ACC112 (cell line): ENCODE measurements around the gene LARGE1.

Experiments
- H2AFZ ChIP-seq: fragments of 200-600 bp; sonication (generic); one replicate; pipeline ENCODE4 v1.6.0; 2017; ENCODE audit warnings: antibody characterized with exemption, low read length; ENCODE audit not compliant: unreplicated experiment
- H3K27ac ChIP-seq: fragments of 200-600 bp; sonication (generic); 2 replicates; pipeline ENCODE4 v1.5.1; 2014; ENCODE audit warnings: low read depth, mild to moderate bottlenecking, antibody characterized with exemption, low read length, moderate library complexity
- H3K27me3 ChIP-seq: fragments of 200-600 bp; sonication (generic); 2 replicates; pipeline ENCODE4 v1.6.1; 2014; ENCODE audit warnings: mild to moderate bottlenecking, antibody characterized with exemption, low read length, moderate library complexity, mixed read lengths; ENCODE audit not compliant: insufficient read depth
- H3K36me3 ChIP-seq: fragments of 200-600 bp; sonication (generic); 2 replicates; pipeline ENCODE4 v1.6.1; 2016; ENCODE audit warnings: mild to moderate bottlenecking, antibody characterized with exemption, low read length, moderate library complexity, mixed read lengths; ENCODE audit not compliant: insufficient read depth
- H3K4me1 ChIP-seq: fragments of 200-600 bp; sonication (generic); one replicate; pipeline ENCODE4 v1.6.1; 2016; ENCODE audit warnings: low read length, mixed read lengths; ENCODE audit not compliant: insufficient read depth, unreplicated experiment, control insufficient read depth
- H3K4me3 ChIP-seq: fragments of 200-600 bp; sonication (generic); 2 replicates; pipeline ENCODE4 v1.5.1; 2014; ENCODE audit warnings: mild to moderate bottlenecking, low read depth, low read length
- H3K79me2 ChIP-seq: fragments of 200-600 bp; sonication (generic); one replicate; pipeline ENCODE4 v1.6.0; 2016; ENCODE audit warnings: low read length; ENCODE audit not compliant: control insufficient read depth, unreplicated experiment, insufficient read depth

LARGE1 gene

DNA sequence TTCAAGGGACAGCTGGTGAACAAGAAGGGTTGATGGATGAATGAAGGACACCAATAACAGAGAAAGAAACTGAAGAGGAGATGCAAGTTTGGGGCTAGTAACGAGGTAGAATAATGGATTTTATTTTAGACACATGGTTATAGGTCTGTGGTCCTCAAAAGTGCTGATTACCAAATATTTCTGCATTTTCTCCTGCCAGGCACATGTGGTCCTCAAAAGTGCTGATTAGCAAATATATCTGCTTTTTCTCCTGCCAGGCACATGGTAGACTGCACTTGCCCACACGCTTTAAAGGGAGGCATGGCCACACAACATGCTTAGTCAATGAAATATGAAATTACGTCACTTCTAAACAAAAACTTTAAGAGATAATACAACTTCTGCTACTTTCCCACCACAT is 489.0 kb downstream of the LARGE1 start:
- no peaks in the 10 kb centered on the region for H3K4me1 ChIP-seq
- no peak overlapping the region for H2AFZ ChIP-seq
- no peaks in the 10 kb centered on the region for H3K27me3 ChIP-seq
- no peak overlapping the region for H3K27ac ChIP-seq
- H3K79me2 ChIP-seq, result no peaks in the 10 kb centered on the region
- no peaks in the 10 kb centered on the region for H3K36me3 ChIP-seq
- no peak overlapping the region for H3K4me3 ChIP-seq

DNA sequence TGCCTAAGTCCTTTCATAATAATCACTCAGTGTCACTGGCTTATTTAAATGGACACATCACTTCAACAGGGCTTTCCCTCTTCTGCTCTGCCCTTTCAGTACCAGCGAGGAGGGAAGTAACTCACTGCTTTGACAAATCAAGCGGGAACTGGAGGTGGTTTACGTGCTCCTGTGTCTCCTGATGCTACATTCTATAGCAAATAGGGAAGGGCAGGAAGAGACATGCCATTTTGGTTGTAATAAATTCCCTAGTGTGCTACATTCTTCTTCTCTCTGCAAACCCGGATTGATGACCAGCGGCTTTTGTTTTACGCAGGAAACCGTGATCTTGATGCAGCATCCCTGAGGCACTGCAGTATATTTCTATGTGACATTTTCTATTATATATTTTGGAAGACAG is 491.0 kb downstream of the LARGE1 start:
- H3K27me3 ChIP-seq, result no peaks in the 10 kb centered on the region
- H3K4me1 ChIP-seq, result no peaks in the 10 kb centered on the region
- H3K4me3 ChIP-seq, result no peak overlapping the region
- H3K79me2 ChIP-seq, result no peaks in the 10 kb centered on the region
- H3K27ac ChIP-seq, result no peak overlapping the region
- no peaks in the 10 kb centered on the region for H3K36me3 ChIP-seq
- no peak overlapping the region for H2AFZ ChIP-seq

DNA sequence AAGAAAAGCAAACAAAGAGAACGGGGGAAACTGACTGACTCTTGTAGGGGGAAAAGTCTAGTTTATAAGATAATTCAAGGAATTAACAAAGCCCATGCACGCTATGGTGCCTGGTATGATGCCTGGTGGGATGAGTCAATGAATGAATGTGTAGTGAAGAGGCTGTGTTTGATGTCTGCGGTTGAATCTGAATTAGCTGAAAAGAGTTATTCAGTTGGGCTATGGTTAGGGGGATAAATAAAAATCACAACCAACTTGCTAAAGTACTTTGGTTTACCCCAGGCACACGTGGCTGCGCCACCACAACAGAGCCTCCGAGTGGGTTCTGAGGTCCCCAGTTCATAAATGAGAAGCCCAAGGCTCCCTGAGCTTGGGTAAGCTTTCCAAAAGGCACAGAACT is 492.8 kb downstream of the LARGE1 start:
- Histone ChIP-seq H3K36me3 (no peaks in the 10 kb centered on the region), H3K27ac (no peak overlapping the region), H3K27me3 (no peaks in the 10 kb centered on the region)

DNA sequence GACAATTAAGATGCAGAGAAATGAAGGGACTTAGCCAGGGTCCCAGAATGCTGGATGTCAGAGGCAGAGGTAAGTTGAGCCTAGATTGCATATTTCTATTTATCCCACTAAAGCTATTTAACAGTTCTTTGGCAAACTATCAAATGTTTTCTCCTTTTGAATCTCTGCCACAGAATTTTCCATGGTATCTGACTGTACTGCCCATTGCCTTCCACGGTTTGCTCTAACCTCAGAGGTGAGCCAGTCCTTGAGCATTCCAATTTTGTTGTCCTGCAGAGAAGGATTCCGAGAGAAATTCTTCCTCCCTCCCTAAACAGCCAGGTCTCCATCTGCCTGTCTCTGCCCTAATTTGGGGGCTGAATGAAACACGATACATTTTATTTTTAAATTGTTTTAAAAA is 493.8 kb downstream of the LARGE1 start:
- Histone ChIP-seq H3K4me3 (no peak overlapping the region), H3K36me3 (no peaks in the 10 kb centered on the region), H3K27ac (no peak overlapping the region), H3K79me2 (no peaks in the 10 kb centered on the region), H3K4me1 (no peaks in the 10 kb centered on the region), H3K27me3 (no peaks in the 10 kb centered on the region), H2AFZ (no peak overlapping the region)

More for the DNA sequence above, 492.8 kb downstream of the LARGE1 start:
- Histone ChIP-seq H3K4me1 (no peaks in the 10 kb centered on the region), H2AFZ (no peak overlapping the region), H3K79me2 (no peaks in the 10 kb centered on the region), H3K4me3 (no peak overlapping the region)

DNA sequence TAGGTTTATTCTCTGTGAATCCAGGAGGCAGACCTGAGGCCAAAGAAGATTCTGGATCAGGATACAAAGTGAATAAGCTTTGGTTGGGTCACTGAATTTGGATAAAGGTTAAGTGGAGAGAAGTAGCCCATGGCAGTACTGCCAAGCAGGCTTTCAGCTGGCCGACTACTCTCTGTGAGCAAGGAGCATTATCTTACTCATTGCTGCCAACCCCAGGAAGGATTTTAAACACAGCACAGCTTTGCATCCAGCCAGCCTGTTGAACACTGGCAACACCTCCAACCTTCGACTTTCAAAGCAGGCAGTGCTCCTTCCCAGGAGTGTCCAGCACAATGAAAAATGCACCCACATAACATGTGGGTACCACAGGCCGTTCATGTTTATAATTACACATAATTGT is 498.4 kb downstream of the LARGE1 start:
- no peak overlapping the region for H2AFZ ChIP-seq
- no peaks in the 10 kb centered on the region for H3K79me2 ChIP-seq

DNA sequence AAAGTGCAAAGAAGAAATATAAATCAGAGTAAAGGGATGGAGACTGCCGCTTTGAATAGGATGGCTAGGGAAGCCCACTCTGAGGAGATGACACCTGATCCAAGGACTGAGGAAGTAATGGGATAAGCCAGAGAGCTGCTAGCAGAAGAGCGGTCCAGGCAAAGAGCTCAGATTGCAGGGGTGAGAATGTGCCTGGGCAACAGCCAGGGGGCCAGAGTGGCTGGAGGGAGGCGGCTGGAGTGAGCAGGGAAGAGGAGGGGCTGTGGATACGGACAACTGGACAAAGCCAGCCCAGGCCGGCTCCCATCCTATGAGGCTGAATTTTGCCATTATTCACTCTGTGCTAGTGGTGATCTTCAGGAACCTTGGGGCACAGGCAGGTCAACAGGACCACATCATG is 501.8 kb downstream of the LARGE1 start:
- Histone ChIP-seq H3K36me3 (no peaks in the 10 kb centered on the region), H3K27me3 (no peaks in the 10 kb centered on the region), H3K4me3 (no peak overlapping the region), H3K4me1 (no peaks in the 10 kb centered on the region), H3K79me2 (no peaks in the 10 kb centered on the region), H2AFZ (no peak overlapping the region), H3K27ac (no peak overlapping the region)

More for the DNA sequence above, 498.4 kb downstream of the LARGE1 start:
- no peak overlapping the region for H3K4me3 ChIP-seq
- H3K36me3 ChIP-seq, result no peaks in the 10 kb centered on the region
- H3K27ac ChIP-seq, result no peak overlapping the region
- no peaks in the 10 kb centered on the region for H3K27me3 ChIP-seq
- no peaks in the 10 kb centered on the region for H3K4me1 ChIP-seq

DNA sequence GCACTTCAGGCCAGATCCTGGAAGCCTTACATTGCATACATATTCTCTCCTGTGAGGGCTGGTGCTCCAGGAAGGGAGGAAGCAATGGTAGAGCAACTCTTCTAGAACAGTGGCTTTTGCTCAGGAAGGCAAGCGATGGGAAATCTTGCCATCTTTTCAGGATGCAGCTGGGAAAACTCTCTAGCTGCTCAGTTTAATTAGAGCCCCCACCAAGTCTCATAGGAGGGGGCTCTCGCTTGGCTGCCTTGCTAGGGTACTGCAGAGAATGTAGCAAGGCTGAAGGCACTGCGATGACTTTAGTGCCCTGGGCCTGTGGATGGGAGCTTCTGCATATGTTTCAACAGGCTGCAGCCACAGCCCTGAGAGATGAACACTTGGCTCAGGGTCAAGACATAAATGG is 504.9 kb downstream of the LARGE1 start:
- Histone ChIP-seq H3K36me3 (no peaks in the 10 kb centered on the region), H3K79me2 (no peaks in the 10 kb centered on the region), H3K27ac (no peak overlapping the region), H3K4me3 (no peak overlapping the region), H3K27me3 (no peaks in the 10 kb centered on the region), H3K4me1 (no peaks in the 10 kb centered on the region), H2AFZ (no peak overlapping the region)

DNA sequence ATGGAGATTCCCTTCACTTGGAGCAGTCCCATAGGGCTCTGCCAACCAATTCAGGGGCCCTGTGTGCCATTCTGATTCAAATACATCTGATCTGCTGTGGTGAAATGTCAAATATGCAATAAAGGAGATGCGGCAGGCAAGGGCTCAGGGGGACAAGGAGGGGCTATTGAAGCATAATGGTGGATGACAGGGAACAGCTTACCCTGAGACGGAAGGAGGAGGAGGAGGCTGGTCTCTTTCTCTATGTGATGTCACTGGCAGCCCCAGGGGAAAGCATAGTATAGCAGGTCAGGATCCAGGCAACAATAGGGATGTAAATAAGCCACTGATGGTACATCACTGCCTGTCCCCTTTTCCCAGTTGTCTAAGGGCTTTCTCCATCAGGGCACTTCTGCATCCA is 511.2 kb downstream of the LARGE1 start:
- Histone ChIP-seq H3K27me3 (no peaks in the 10 kb centered on the region), H3K27ac (no peak overlapping the region), H3K4me3 (no peak overlapping the region), H2AFZ (no peak overlapping the region), H3K4me1 (no peaks in the 10 kb centered on the region), H3K79me2 (no peaks in the 10 kb centered on the region), H3K36me3 (no peaks in the 10 kb centered on the region)

DNA sequence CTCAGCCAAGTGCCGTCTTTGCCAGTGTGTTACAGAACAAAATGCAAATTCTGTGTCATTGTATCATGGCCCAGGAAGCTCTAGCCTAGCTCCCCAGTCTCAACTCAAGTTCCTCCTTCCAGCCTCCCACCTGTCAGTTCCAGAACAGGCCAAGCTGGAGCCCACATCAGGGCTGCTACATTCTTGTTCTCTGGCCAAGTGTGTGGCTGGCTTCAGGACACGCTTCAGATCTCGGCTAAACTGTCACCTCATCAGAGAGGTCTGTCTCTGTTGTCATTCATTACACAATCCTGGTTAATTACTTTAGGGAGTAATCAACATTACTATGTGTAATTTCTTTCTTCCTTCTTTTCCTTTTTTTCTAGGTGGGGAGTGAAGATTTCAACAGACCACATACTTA is 515.1 kb downstream of the LARGE1 start:
- H3K27me3 ChIP-seq, result no peaks in the 10 kb centered on the region
- H2AFZ ChIP-seq, result no peak overlapping the region
- H3K79me2 ChIP-seq, result no peaks in the 10 kb centered on the region
- no peak overlapping the region for H3K27ac ChIP-seq
- H3K36me3 ChIP-seq, result no peaks in the 10 kb centered on the region
- no peak overlapping the region for H3K4me3 ChIP-seq
- no peaks in the 10 kb centered on the region for H3K4me1 ChIP-seq

DNA sequence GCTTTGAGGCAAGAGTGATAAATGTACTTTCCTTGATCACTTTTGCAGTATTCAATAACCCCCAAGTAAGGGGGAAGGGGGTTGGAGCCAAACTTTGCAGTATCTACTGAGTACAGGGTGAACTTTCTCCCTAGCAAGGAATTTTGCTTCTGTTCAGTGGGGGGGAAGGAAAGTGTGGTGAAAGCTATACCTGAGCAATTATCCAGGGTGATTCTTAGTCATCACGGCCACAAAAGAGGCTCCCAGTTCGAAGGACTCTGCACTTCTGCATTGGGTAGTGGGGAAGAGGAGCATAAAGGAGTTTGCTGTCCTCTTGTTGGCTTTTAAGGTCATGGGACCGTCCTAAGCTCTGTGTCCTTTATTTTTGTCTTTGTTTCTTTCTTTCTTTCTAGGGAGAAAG is 515.6 kb downstream of the LARGE1 start:
- H3K4me1 ChIP-seq, result no peaks in the 10 kb centered on the region
- no peaks in the 10 kb centered on the region for H3K36me3 ChIP-seq
- H3K27me3 ChIP-seq, result no peaks in the 10 kb centered on the region
- no peak overlapping the region for H3K4me3 ChIP-seq
- no peak overlapping the region for H2AFZ ChIP-seq
- H3K27ac ChIP-seq, result no peak overlapping the region
- no peaks in the 10 kb centered on the region for H3K79me2 ChIP-seq

DNA sequence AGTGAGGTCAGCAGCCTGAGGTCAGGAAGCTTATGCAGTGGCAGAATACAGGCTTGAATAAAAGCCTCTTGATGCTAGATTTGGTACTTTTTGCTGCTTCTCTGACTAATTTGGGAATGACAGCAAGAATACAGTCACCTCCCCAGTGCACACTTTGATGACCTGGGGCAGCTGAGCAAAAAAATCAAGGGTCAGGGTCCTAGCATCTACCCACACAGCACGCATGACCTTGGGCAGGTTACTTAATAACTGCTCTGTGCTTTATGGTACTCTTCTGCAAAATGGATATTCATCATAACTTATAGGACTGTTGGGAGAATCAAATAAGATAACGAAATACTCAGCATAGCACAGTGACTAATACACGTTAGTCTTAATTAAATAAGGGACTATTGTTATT is 518.0 kb downstream of the LARGE1 start:
- Histone ChIP-seq H3K79me2 (no peaks in the 10 kb centered on the region), H3K27ac (no peak overlapping the region), H3K4me1 (no peaks in the 10 kb centered on the region), H2AFZ (no peak overlapping the region), H3K36me3 (no peaks in the 10 kb centered on the region), H3K27me3 (no peaks in the 10 kb centered on the region), H3K4me3 (no peak overlapping the region)

DNA sequence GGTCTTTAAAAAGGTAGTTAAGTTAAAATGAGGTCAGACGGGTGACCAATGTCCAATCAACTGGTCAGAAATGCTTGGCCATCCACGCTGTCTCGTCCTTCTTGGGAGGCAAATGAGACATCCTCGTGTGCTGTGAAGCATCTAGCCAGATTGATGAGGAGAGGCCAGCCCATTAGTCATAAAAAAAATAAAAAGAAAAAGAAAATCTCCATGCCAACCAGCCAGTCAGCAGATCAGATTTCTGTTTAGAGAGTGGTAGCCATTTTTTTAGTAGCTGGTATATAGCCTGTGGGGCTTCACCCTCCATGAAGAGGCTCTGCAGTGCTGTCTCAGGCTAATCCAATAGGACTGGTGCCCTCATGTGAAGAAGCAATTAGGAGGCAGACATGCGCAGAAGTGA is 519.0 kb downstream of the LARGE1 start:
- no peaks in the 10 kb centered on the region for H3K36me3 ChIP-seq

More for the DNA sequence above, 519.0 kb downstream of the LARGE1 start:
- Histone ChIP-seq H3K27me3 (no peaks in the 10 kb centered on the region), H2AFZ (no peak overlapping the region), H3K4me1 (no peaks in the 10 kb centered on the region), H3K79me2 (no peaks in the 10 kb centered on the region), H3K4me3 (no peak overlapping the region), H3K27ac (no peak overlapping the region)
